Motor neuron (in vitro differentiated cells): Measurements from ENCODE around the gene GPANK1. TPM values are rescaled to one million over a fixed set of nuclear protein-coding genes. Genes with fewer than 3 reads are reported as not detected.

Experiments
- ATAC-seq, 8 experiments: fragments of 200-7000 bp; cut with Tn5 transposase; replicated peaks in 6 of 8; 2 replicates each; pipeline ENCODE4 v1.8.0; 2021; ENCODE audit warnings: mild to moderate bottlenecking in 8 of 8, moderate library complexity in 8 of 8
- H3K27ac ChIP-seq, 2 donors: fragments of 250-450 bp; sonication (Bioruptor Pico); 2 replicates each; pipeline ENCODE4 v1.9.0; 2021; ENCODE audit warnings: antibody characterized with exemption in 2 of 2, mild to moderate bottlenecking in 2 of 2, moderate library complexity in 1 of 2
- H3K4me1 ChIP-seq, 2 donors: fragments of 250-450 bp; sonication (Bioruptor Pico); replicated peaks in 1 of 2; 2 replicates each; pipeline ENCODE4 v1.6.1; 2021; ENCODE audit warnings: antibody characterized with exemption in 2 of 2, mild to moderate bottlenecking in 2 of 2, moderate library complexity in 1 of 2
- H3K4me3 ChIP-seq, 5 donors: fragments of 250-450 bp; sonication (Bioruptor Pico); 2 replicates each; pipeline ENCODE4 v1.9.0; 2021; ENCODE audit warnings: antibody characterized with exemption in 5 of 5, mild to moderate bottlenecking in 5 of 5, moderate library complexity in 4 of 5
- WGBS, 10 experiments: fragments of 450-650 bp; shearing (Covaris generic); methylation state at CpG; one replicate each; pipeline ENCODE4 v1.0.0; 2022; 5-methylcytosine and 5-hydroxymethylcytosine counted together
- in situ Hi-C, 9 experiments: fragments of 400-800 bp; cut with MboI; loops; one replicate each; pipeline ENCODE4 v1.15.0; 2021; ENCODE audit warnings: low sequenced_read_pairs in 9 of 9, low pct_unique_long_range_greater_than_20kb in 2 of 9; ENCODE audit not compliant: unreplicated experiment in 9 of 9
- total RNA-seq, 8 experiments: library from RNA; unstranded; fragments of 300-600 nt; gene quantifications; 2 replicates each; pipeline versions ENCODE4 v1.2.3 to v1.2.4, GENCODE V29; 2022

Gene GPANK1
- total RNA-seq, 8 experiments from 2014 or later, result 15.2 to 27.2 (median 22.0) TPM

- peaks cover 29 to 31% of the 10 kb centered on the region in 2 donors for H3K4me1 ChIP-seq
- WGBS, 10 experiments, result 90 to 91% methylated on average over 2 to 6 of the region's 13 CpGs; no CpG with 5 or more reads in 8 of the 10 experiments
- ATAC-seq, result no peak
- H3K4me3 ChIP-seq, result peak overlapping the region; percentile 48 to 74 (median 57)
- in situ Hi-C loops, result loop anchor here in 1 of 9 experiments (25.0 kb wide), 1 partner anchor 178 kb away; the partner anchor contains the start of gene HSPA1B
- H3K27ac ChIP-seq, result peak overlapping the region in 1 of 2 donors; percentile 79
Measured at GRCh38 chr6:31658983-31659648, 5.7 kb downstream of the GPANK1 start.

- Histone ChIP-seq H3K4me1 (peaks cover 27 to 28% of the 10 kb centered on the region in 2 donors), H3K27ac (no peak overlapping the region), H3K4me3 (peak overlapping the region in 1 of 5 donors; percentile 5)
- in situ Hi-C loops, result loop anchor here in 1 of 9 experiments (25.0 kb wide), 1 partner anchor 179 kb away; the partner anchor contains the start of gene HSPA1B
- 40 to 100% (median 83%) methylated on average over 1 to 3 of the region's 4 CpGs; no CpG with 5 or more reads in 1 of the 10 experiments for WGBS, 10 experiments
- no peak for ATAC-seq
Measured at GRCh38 chr6:31658158-31658688, 6.6 kb downstream of the GPANK1 start.

GRCh38 chr6:31657406-31658157, 7.2 kb downstream of the GPANK1 start:
- Histone ChIP-seq H3K4me3 (peak overlapping the region in 1 of 5 donors; percentile 5), H3K4me1 (peaks cover 25 to 27% of the 10 kb centered on the region in 2 donors), H3K27ac (no peak overlapping the region)
- WGBS, 10 experiments, result 0 to 100% (median 64%) methylated on average over 1 to 5 of the region's 6 CpGs; no CpG with 5 or more reads in 4 of the 10 experiments
- ATAC-seq, result no peak
- in situ Hi-C loops, result loop anchor here in 1 of 9 experiments (25.0 kb wide), 1 partner anchor 180 kb away; the partner anchor contains the start of gene HSPA1B

GRCh38 chr6:31655349-31656237, 9.2 kb downstream of the GPANK1 start, which contains the start of gene APOM:
Gene APOM (plus strand): TSS chr6:31655894. CDS start chr6:31655967, 73 bp downstream.
- in situ Hi-C loops, result loop anchor here in 1 of 9 experiments (25.0 kb wide), 1 partner anchor 182 kb away; the partner anchor contains the start of gene HSPA1B

GRCh38 chr6:31654574-31655348, 10.0 kb downstream of the GPANK1 start:
- in situ Hi-C loops, result loop anchor here in 1 of 9 experiments (25.0 kb wide), 1 partner anchor 183 kb away; the partner anchor contains the start of gene HSPA1B
- ATAC-seq, result no peak
- Histone ChIP-seq H3K4me3 (no peak overlapping the region), H3K4me1 (peaks cover 34 to 36% of the 10 kb centered on the region in 2 donors), H3K27ac (no peak overlapping the region)
- WGBS, 10 experiments, result 87 to 100% (median 96%) methylated on average over 2 to 8 of the region's 8 CpGs

More at GRCh38 chr6:31655349-31656237, 9.2 kb downstream of the GPANK1 start, which contains the start of gene APOM:
- no peak for ATAC-seq
- Histone ChIP-seq H3K27ac (no peak within 1 kb of the TSS), H3K4me3 (no peak within 1 kb of the TSS), H3K4me1 (peaks cover 30 to 32% of the 10 kb centered on the region in 2 donors)
- 64 to 100% (median 80%) methylated on average over 2 to 8 of the region's 8 CpGs; no CpG with 5 or more reads in 2 of the 10 experiments for WGBS, 10 experiments

GRCh38 chr6:31652925-31653724, 11.7 kb downstream of the GPANK1 start:
- peaks cover 18 to 20% of the 10 kb centered on the region in 2 donors for H3K4me1 ChIP-seq
- in situ Hi-C loops, result loop anchor here in 1 of 9 experiments (25.0 kb wide), 1 partner anchor 184 kb away; the partner anchor contains the start of gene HSPA1B
- H3K4me3 ChIP-seq, result peak overlapping the region; percentile 64 to 89 (median 78)
- peak; percentile 49 to 75 (median 60) for ATAC-seq
- 2 to 45% (median 16%) methylated on average over 2 to 17 of the region's 37 CpGs for WGBS, 10 experiments
- H3K27ac ChIP-seq, result peak overlapping the region; percentile 99

- peak; percentile 59 to 83 (median 78) for ATAC-seq
- Histone ChIP-seq H3K27ac (peak overlapping the region; percentile 99), H3K4me3 (peak overlapping the region; percentile 64 to 89 (median 78)), H3K4me1 (peaks cover 14 to 19% of the 10 kb centered on the region in 2 donors)
- 0 to 20% (median 2%) methylated on average over 1 to 12 of the region's 29 CpGs; no CpG with 5 or more reads in 2 of the 10 experiments for WGBS, 10 experiments
- in situ Hi-C loops, result loop anchor here in 1 of 9 experiments (25.0 kb wide), 1 partner anchor 186 kb away; the partner anchor contains the start of gene HSPA1B
Measured at GRCh38 chr6:31651602-31652191, 13.1 kb downstream of the GPANK1 start.

- H3K4me3 ChIP-seq, result no peak overlapping the region
- H3K27ac ChIP-seq, result no peak overlapping the region
- WGBS, 10 experiments, result 90 to 100% (median 94%) methylated on average over 2 to 4 of the region's 9 CpGs; no CpG with 5 or more reads in 5 of the 10 experiments
- H3K4me1 ChIP-seq, result peaks cover under 1 to 4% of the 10 kb centered on the region in 2 donors
- ATAC-seq, result no peak
- in situ Hi-C loops, result no loop called here
Measured at GRCh38 chr6:31645325-31645724, 19.5 kb downstream of the GPANK1 start.

- 70 to 100% (median 93%) methylated on average over 1 to 5 of the region's 17 CpGs; no CpG with 5 or more reads in 4 of the 10 experiments for WGBS, 10 experiments
- H3K27ac ChIP-seq, result no peak overlapping the region
- in situ Hi-C loops, result no loop called here
- H3K4me3 ChIP-seq, result no peak overlapping the region
- no peaks in the 10 kb centered on the region for H3K4me1 ChIP-seq
- ATAC-seq, result peak in 2 of 8 experiments; percentile 7 to 9
Measured at GRCh38 chr6:31643818-31644454, 20.9 kb downstream of the GPANK1 start.
